ENCODE results near the gene TAMALIN.

The TAMALIN gene

GRCh38 chr12:52023976-52024688 is 17.4 kb downstream of the TAMALIN start:
- Histone ChIP-seq H3K14ac (ENCODE audit: low read length) (no peak overlapping the region), H3K79me1 (ENCODE audit: low read length) (no peaks in the 10 kb centered on the region), H2BK120ac (ENCODE audit: insufficient read depth, low read length, poor library complexity) (no peak overlapping the region), H2AFZ (ENCODE audit: insufficient read depth, low read length, poor library complexity) (no peak overlapping the region), H3K4me2 (ENCODE audit: low read length) (peak overlapping the region; percentile 84), H4K12ac (ENCODE audit: low read depth, low read length) (no peak overlapping the region), H3K4ac (ENCODE audit: low read depth, low read length) (no peak overlapping the region), H4K8ac (ENCODE audit: low read depth, low read length) (no peak overlapping the region), H3K23ac (ENCODE audit: low read length) (no peak overlapping the region), H3K36me3 (ENCODE audit: control insufficient read depth in 1 of 2, insufficient read depth in 2 of 2, low read length in 2 of 2) (no peaks in the 10 kb centered on the region), H3K9me3 (ENCODE audit: insufficient read depth, low read depth, low read length) (no peaks in the 10 kb centered on the region), H2BK5ac (ENCODE audit: low read depth, low read length, poor library complexity) (no peak overlapping the region), H3K27ac (ENCODE audit: low read depth, low read length) (no peak overlapping the region), H2BK12ac (ENCODE audit: low read length) (no peak overlapping the region), H3K79me2 (ENCODE audit: control insufficient read depth, insufficient read depth, low read length, poor library complexity) (no peaks in the 10 kb centered on the region), H4K91ac (ENCODE audit: low read depth, low read length) (no peak overlapping the region), H2AK5ac (ENCODE audit: low read length) (no peak overlapping the region), H3K27me3 (ENCODE audit: insufficient read depth, low read length) (peaks cover 5% of the 10 kb centered on the region), H3K4me1 (ENCODE audit: control insufficient read depth in 1 of 2, insufficient read depth in 2 of 2, low read length in 2 of 2) (peaks cover 7 to 16% of the 10 kb centered on the region in 2 experiments), H3K9ac (ENCODE audit: low read length) (no peak overlapping the region), H3K18ac (ENCODE audit: low read length) (no peak overlapping the region), H3K4me3 (ENCODE audit: low read depth, low read length) (no peak overlapping the region)
- WGBS (ENCODE audit: extremely low coverage, insufficient coverage, insufficient read length): no CpG with 5 or more reads among the region's 20 CpGs
- DNase-seq: no peak

GRCh38 chr12:52024845-52025230 is 18.1 kb downstream of the TAMALIN start:
- no peak overlapping the region for H3K14ac ChIP-seq (ENCODE audit: low read length)
- H3K79me1 ChIP-seq (ENCODE audit: low read length): no peaks in the 10 kb centered on the region
- no peaks in the 10 kb centered on the region for H3K79me2 ChIP-seq (ENCODE audit: control insufficient read depth, insufficient read depth, low read length, poor library complexity)
- H3K4me3 ChIP-seq (ENCODE audit: low read depth, low read length): no peak overlapping the region
- H2AK5ac ChIP-seq (ENCODE audit: low read length): no peak overlapping the region
- peaks cover 7 to 18% of the 10 kb centered on the region in 2 experiments for H3K4me1 ChIP-seq (ENCODE audit: control insufficient read depth in 1 of 2, insufficient read depth in 2 of 2, low read length in 2 of 2)
- no peak overlapping the region for H4K91ac ChIP-seq (ENCODE audit: low read depth, low read length)
- no peak overlapping the region for H2BK12ac ChIP-seq (ENCODE audit: low read length)
- no peak overlapping the region for H3K9ac ChIP-seq (ENCODE audit: low read length)
- no peak overlapping the region for H3K18ac ChIP-seq (ENCODE audit: low read length)
- H4K8ac ChIP-seq (ENCODE audit: low read depth, low read length): no peak overlapping the region
- no peak overlapping the region for H2BK5ac ChIP-seq (ENCODE audit: low read depth, low read length, poor library complexity)
- no CpG with 5 or more reads among the region's 15 CpGs for WGBS (ENCODE audit: extremely low coverage, insufficient coverage, insufficient read length)
- DNase-seq: peak in 1 of 2 donors; percentile 13
- peaks cover 5% of the 10 kb centered on the region for H3K27me3 ChIP-seq (ENCODE audit: insufficient read depth, low read length)
- no peak overlapping the region for H3K4me2 ChIP-seq (ENCODE audit: low read length)
- H3K4ac ChIP-seq (ENCODE audit: low read depth, low read length): no peak overlapping the region
- no peaks in the 10 kb centered on the region for H3K9me3 ChIP-seq (ENCODE audit: insufficient read depth, low read depth, low read length)
- no peak overlapping the region for H4K12ac ChIP-seq (ENCODE audit: low read depth, low read length)
- no peak overlapping the region for H3K27ac ChIP-seq (ENCODE audit: low read depth, low read length)
- no peaks in the 10 kb centered on the region for H3K36me3 ChIP-seq (ENCODE audit: control insufficient read depth in 1 of 2, insufficient read depth in 2 of 2, low read length in 2 of 2)
- no peak overlapping the region for H2BK120ac ChIP-seq (ENCODE audit: insufficient read depth, low read length, poor library complexity)
- no peak overlapping the region for H2AFZ ChIP-seq (ENCODE audit: insufficient read depth, low read length, poor library complexity)
- no peak overlapping the region for H3K23ac ChIP-seq (ENCODE audit: low read length)

GRCh38 chr12:52026263-52026662 is 19.5 kb downstream of the TAMALIN start:
- Histone ChIP-seq H3K14ac (ENCODE audit: low read length) (no peak overlapping the region), H3K27me3 (ENCODE audit: insufficient read depth, low read length) (peaks cover 5% of the 10 kb centered on the region), H4K12ac (ENCODE audit: low read depth, low read length) (no peak overlapping the region), H2BK120ac (ENCODE audit: insufficient read depth, low read length, poor library complexity) (no peak overlapping the region), H3K79me1 (ENCODE audit: low read length) (no peaks in the 10 kb centered on the region), H2AK5ac (ENCODE audit: low read length) (no peak overlapping the region), H3K4me2 (ENCODE audit: low read length) (no peak overlapping the region), H3K9ac (ENCODE audit: low read length) (no peak overlapping the region), H3K4me3 (ENCODE audit: low read depth, low read length) (no peak overlapping the region), H3K79me2 (ENCODE audit: control insufficient read depth, insufficient read depth, low read length, poor library complexity) (no peaks in the 10 kb centered on the region), H4K8ac (ENCODE audit: low read depth, low read length) (no peak overlapping the region), H2AFZ (ENCODE audit: insufficient read depth, low read length, poor library complexity) (no peak overlapping the region), H3K4me1 (ENCODE audit: control insufficient read depth in 1 of 2, insufficient read depth in 2 of 2, low read length in 2 of 2) (peaks cover 7 to 16% of the 10 kb centered on the region in 2 experiments), H4K91ac (ENCODE audit: low read depth, low read length) (no peak overlapping the region), H3K4ac (ENCODE audit: low read depth, low read length) (no peak overlapping the region), H3K23ac (ENCODE audit: low read length) (no peak overlapping the region), H2BK5ac (ENCODE audit: low read depth, low read length, poor library complexity) (no peak overlapping the region), H3K18ac (ENCODE audit: low read length) (no peak overlapping the region), H3K36me3 (ENCODE audit: control insufficient read depth in 1 of 2, insufficient read depth in 2 of 2, low read length in 2 of 2) (no peaks in the 10 kb centered on the region), H3K9me3 (ENCODE audit: insufficient read depth, low read depth, low read length) (no peaks in the 10 kb centered on the region), H2BK12ac (ENCODE audit: low read length) (no peak overlapping the region), H3K27ac (ENCODE audit: low read depth, low read length) (no peak overlapping the region)
- DNase-seq: no peak
- WGBS (ENCODE audit: extremely low coverage, insufficient coverage, insufficient read length): no CpG with 5 or more reads among the region's 5 CpGs

- Histone ChIP-seq H4K91ac (ENCODE audit: low read depth, low read length) (no peak overlapping the region), H3K27ac (ENCODE audit: low read depth, low read length) (no peak overlapping the region), H3K4me2 (ENCODE audit: low read length) (no peak overlapping the region), H3K4ac (ENCODE audit: low read depth, low read length) (no peak overlapping the region), H3K4me1 (ENCODE audit: control insufficient read depth in 1 of 2, insufficient read depth in 2 of 2, low read length in 2 of 2) (peaks cover 7 to 16% of the 10 kb centered on the region in 2 experiments), H3K4me3 (ENCODE audit: low read depth, low read length) (no peak overlapping the region), H3K14ac (ENCODE audit: low read length) (no peak overlapping the region), H4K8ac (ENCODE audit: low read depth, low read length) (no peak overlapping the region), H3K18ac (ENCODE audit: low read length) (no peak overlapping the region), H3K79me2 (ENCODE audit: control insufficient read depth, insufficient read depth, low read length, poor library complexity) (no peaks in the 10 kb centered on the region), H3K27me3 (ENCODE audit: insufficient read depth, low read length) (peaks cover 5% of the 10 kb centered on the region), H2BK12ac (ENCODE audit: low read length) (no peak overlapping the region), H2AK5ac (ENCODE audit: low read length) (peak overlapping the region; percentile 50), H2AFZ (ENCODE audit: insufficient read depth, low read length, poor library complexity) (no peak overlapping the region), H3K79me1 (ENCODE audit: low read length) (no peaks in the 10 kb centered on the region), H2BK120ac (ENCODE audit: insufficient read depth, low read length, poor library complexity) (no peak overlapping the region), H3K36me3 (ENCODE audit: control insufficient read depth in 1 of 2, insufficient read depth in 2 of 2, low read length in 2 of 2) (no peaks in the 10 kb centered on the region), H3K23ac (ENCODE audit: low read length) (no peak overlapping the region), H3K9ac (ENCODE audit: low read length) (no peak overlapping the region), H4K12ac (ENCODE audit: low read depth, low read length) (no peak overlapping the region), H3K9me3 (ENCODE audit: insufficient read depth, low read depth, low read length) (no peaks in the 10 kb centered on the region), H2BK5ac (ENCODE audit: low read depth, low read length, poor library complexity) (no peak overlapping the region)
- no peak for DNase-seq
- no CpG with 5 or more reads among the region's 12 CpGs for WGBS (ENCODE audit: extremely low coverage, insufficient coverage, insufficient read length)
These were observed 20.5 kb downstream of the TAMALIN start for GRCh38 chr12:52027085-52027843.
